ENCODE results near the gene ABCC1.

DNA sequence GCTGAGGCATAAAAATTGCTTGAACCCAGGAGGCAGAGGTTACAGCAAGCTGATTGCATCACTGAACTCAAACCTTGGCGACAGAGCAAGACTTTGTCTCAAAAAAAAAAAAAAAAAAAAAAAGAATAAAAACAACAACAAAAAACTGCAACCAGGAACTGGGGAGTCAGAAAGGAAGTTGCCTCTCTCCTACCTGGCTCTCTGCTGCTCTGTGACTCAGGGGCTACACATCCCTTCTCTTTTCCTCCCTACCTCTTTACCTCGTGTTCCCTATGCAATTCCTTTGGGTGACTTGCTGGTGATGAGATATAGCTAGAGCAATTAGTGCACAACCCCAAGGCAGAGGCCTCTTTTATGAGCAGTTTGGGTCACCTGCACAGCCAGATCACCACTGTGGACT lies 95.9 kb downstream of the ABCC1 start:
- TF ChIP-seq, protein P1, sequence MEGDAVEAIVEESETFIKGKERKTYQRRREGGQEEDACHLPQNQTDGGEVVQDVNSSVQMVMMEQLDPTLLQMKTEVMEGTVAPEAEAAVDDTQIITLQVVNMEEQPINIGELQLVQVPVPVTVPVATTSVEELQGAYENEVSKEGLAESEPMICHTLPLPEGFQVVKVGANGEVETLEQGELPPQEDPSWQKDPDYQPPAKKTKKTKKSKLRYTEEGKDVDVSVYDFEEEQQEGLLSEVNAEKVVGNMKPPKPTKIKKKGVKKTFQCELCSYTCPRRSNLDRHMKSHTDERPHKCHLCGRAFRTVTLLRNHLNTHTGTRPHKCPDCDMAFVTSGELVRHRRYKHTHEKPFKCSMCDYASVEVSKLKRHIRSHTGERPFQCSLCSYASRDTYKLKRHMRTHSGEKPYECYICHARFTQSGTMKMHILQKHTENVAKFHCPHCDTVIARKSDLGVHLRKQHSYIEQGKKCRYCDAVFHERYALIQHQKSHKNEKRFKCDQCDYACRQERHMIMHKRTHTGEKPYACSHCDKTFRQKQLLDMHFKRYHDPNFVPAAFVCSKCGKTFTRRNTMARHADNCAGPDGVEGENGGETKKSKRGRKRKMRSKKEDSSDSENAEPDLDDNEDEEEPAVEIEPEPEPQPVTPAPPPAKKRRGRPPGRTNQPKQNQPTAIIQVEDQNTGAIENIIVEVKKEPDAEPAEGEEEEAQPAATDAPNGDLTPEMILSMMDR (IDR thresholded peaks at IDR 0.05), result no peak
- TF ChIP-seq POLR2A (IDR thresholded peaks at IDR 0.05), result no peak

Measured in Peyer's patch (tissue), 4 donors.